Vagina (tissue), 2 donors: ENCODE results near the gene CALN1. TPM values are rescaled to one million over a fixed set of nuclear protein-coding genes. Genes with fewer than 3 reads are reported as not detected.

ENCODE experiments used
- DNase-seq, 2 donors: peaks; one replicate each; pipeline ENCODE4 v3.0.0-alpha.2; 2017; ENCODE audit errors: extremely low spot score in 2 of 2
- H3K27ac ChIP-seq: fragments of 200-600 bp; sonication (generic); one replicate; pipeline ENCODE4 v1.5.1; 2019
- H3K27me3 ChIP-seq: fragments of 200-600 bp; sonication (generic); one replicate; pipeline ENCODE4 v1.5.1; 2019
- H3K36me3 ChIP-seq, 2 donors: fragments of 200-600 bp; sonication (generic); one replicate each; pipeline ENCODE4 v1.5.1; 2017 to 2019
- H3K4me1 ChIP-seq: fragments of 200-600 bp; sonication (generic); one replicate; pipeline ENCODE4 v1.5.1; 2019
- H3K4me3 ChIP-seq, 2 donors: fragments of 200-600 bp; sonication (generic); 1 replicate in 1 of 2; 2 replicates in 1 of 2; pipeline ENCODE4 v1.5.1; 2016 to 2019
- H3K9me3 ChIP-seq: fragments of 200-600 bp; sonication (generic); one replicate; pipeline ENCODE4 v1.5.1; 2019
- CTCF ChIP-seq, 3 experiments: fragments of 450-650 bp in 2 of 3; fragments of 200-600 bp in 1 of 3; sonication (generic) in 1 of 3; IDR thresholded peaks; one replicate each; pipeline ENCODE4 v1.5.1; 2017 to 2019; ENCODE audit warnings: antibody characterized with exemption in 3 of 3, mild to moderate bottlenecking in 2 of 3, moderate library complexity in 2 of 3
- POLR2A ChIP-seq, 2 donors: fragments of 450-650 bp; IDR thresholded peaks; one replicate each; pipeline ENCODE4 v1.6.1; 2017; ENCODE audit warnings: antibody characterized with exemption in 2 of 2, mild to moderate bottlenecking in 2 of 2, moderate library complexity in 2 of 2
- POLR2AphosphoS5 ChIP-seq, 2 donors: sonication (generic); formaldehyde crosslinking; IDR thresholded peaks; one replicate each; pipeline ENCODE4 v1.9.0; 2017; ENCODE audit warnings: antibody characterized with exemption in 2 of 2, mild to moderate bottlenecking in 2 of 2, low read depth in 1 of 2; ENCODE audit not compliant: insufficient read depth in 1 of 2
- intact Hi-C: fragments of 100-400 bp; cut with DNase I; formaldehyde crosslinking; loops from one replicate; pipeline ENCODE4 v1.15.1; 2023
- total RNA-seq: library from RNA; depleted of rRNA; stranded (reverse); fragments of >200 nt; gene quantifications from one replicate; pipeline ENCODE4 v1.2.3, GENCODE V29; 2016

CALN1 gene
- total RNA-seq, 1 donor from 2014 or later: 6.9 TPM

GRCh38 chr7:71772779-71773178, 639.4 kb downstream of the CALN1 start:
- Histone ChIP-seq H3K9me3 (no peaks in the 10 kb centered on the region), H3K27me3 (no peaks in the 10 kb centered on the region), H3K36me3 (no peaks in the 10 kb centered on the region), H3K27ac (no peak overlapping the region), H3K4me1 (no peaks in the 10 kb centered on the region), H3K4me3 (no peak overlapping the region)
- no peak for TF ChIP-seq CTCF (IDR thresholded peaks at IDR 0.05)
- TF ChIP-seq POLR2AphosphoS5 (IDR thresholded peaks at IDR 0.05; ENCODE audit: insufficient read depth in 1 of 2, low read depth in 1 of 2): no peak
- TF ChIP-seq POLR2A (IDR thresholded peaks at IDR 0.05): no peak
- DNase-seq: peak in 1 of 2 donors; percentile 56
- intact Hi-C loops: no loop called here

DNA sequence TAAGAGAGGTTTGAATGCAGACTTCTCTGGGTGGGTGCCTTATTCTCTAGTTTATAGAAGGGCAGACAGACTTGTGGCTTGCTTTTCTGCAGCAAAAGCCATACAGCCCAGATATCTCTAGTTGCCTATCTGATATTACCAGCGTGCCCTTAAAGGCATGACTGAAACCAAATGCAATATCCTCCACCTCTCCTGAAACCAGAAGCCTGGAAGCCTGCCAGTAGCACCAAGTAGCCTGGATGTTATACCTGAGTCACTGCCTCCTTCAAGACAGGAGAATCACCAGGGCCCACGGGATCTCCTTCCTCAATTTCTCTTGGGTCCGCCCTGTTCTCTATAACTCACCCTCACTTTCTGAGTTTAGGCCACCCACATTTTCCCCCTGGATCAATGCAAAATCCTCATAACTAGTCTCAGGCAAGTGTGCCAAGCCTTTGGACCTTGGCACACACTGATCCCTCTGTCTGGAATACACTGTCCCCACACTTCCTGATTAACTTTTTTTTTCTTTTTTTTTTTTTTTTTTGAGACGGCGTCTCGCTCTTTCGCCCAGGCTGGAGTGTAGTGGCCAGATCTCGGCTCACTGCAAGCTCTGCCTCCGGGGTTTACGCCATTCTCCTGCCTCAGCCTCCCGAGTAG, 641.8 kb downstream of the CALN1 start:
- H3K4me1 ChIP-seq: no peaks in the 10 kb centered on the region
- H3K9me3 ChIP-seq: no peaks in the 10 kb centered on the region
- intact Hi-C loops: no loop called here
- H3K4me3 ChIP-seq: no peak overlapping the region
- TF ChIP-seq CTCF (IDR thresholded peaks at IDR 0.05) (no peak), POLR2A (IDR thresholded peaks at IDR 0.05) (no peak), POLR2AphosphoS5 (IDR thresholded peaks at IDR 0.05; ENCODE audit: insufficient read depth in 1 of 2, low read depth in 1 of 2) (no peak)
- peak in 1 of 2 donors; percentile 20 for DNase-seq
- no peak overlapping the region for H3K27ac ChIP-seq
- no peaks in the 10 kb centered on the region for H3K36me3 ChIP-seq
- H3K27me3 ChIP-seq: no peaks in the 10 kb centered on the region

GRCh38 chr7:71769326-71769725, 642.8 kb downstream of the CALN1 start:
- Histone ChIP-seq H3K27me3 (no peaks in the 10 kb centered on the region), H3K4me3 (no peak overlapping the region), H3K9me3 (no peaks in the 10 kb centered on the region), H3K27ac (no peak overlapping the region), H3K4me1 (no peaks in the 10 kb centered on the region), H3K36me3 (no peaks in the 10 kb centered on the region)
- intact Hi-C loops: no loop called here
- no peak for DNase-seq
- TF ChIP-seq CTCF (IDR thresholded peaks at IDR 0.05) (no peak), POLR2A (IDR thresholded peaks at IDR 0.05) (no peak), POLR2AphosphoS5 (IDR thresholded peaks at IDR 0.05; ENCODE audit: insufficient read depth in 1 of 2, low read depth in 1 of 2) (no peak)

DNA sequence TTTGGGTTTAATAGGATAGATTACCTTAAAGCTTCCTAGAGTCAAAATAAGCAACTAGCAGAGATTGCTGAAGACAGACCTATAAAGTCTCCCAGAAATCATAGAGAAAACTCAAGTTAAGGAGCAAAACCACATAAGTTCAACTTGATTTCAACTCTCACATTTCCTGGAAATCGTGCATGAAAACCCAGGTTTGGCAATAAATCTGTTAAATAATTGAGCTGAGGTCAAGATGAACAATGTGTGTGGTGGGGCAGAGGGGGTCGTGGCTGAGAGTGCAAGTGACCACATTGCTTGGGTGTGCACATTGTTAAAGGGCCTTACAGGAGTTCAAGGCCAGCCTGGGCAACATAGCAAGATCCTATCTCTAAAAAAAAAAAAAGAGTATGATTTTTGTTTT, 643.7 kb downstream of the CALN1 start:
- H3K4me3 ChIP-seq: no peak overlapping the region
- no peaks in the 10 kb centered on the region for H3K36me3 ChIP-seq
- no peaks in the 10 kb centered on the region for H3K27me3 ChIP-seq
- no peaks in the 10 kb centered on the region for H3K9me3 ChIP-seq
- intact Hi-C loops: no loop called here
- TF ChIP-seq POLR2A (IDR thresholded peaks at IDR 0.05): no peak
- no peak for TF ChIP-seq POLR2AphosphoS5 (IDR thresholded peaks at IDR 0.05; ENCODE audit: insufficient read depth in 1 of 2, low read depth in 1 of 2)
- TF ChIP-seq CTCF (IDR thresholded peaks at IDR 0.05): no peak
- H3K4me1 ChIP-seq: no peaks in the 10 kb centered on the region
- DNase-seq: no peak
- no peak overlapping the region for H3K27ac ChIP-seq

DNA sequence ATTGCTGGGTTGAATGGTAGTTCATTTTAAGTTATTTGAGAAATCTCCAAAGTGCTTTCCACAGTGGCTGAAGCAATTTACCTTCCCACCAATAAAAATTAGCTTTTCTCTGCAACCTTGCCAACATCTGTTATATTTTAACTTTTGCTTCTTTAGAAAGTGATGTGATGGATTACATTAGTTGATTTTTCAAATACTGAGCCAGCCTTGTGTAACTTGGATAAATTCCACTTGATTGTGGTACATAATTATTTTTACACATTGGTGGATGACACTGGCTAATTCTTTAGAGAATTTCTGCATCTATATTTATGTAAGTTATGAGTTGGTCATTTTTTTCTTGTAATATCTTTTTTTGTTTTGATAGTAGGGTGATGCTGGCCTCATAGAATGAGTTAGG, 646.1 kb downstream of the CALN1 start:
- no peaks in the 10 kb centered on the region for H3K4me1 ChIP-seq
- H3K27me3 ChIP-seq: no peaks in the 10 kb centered on the region
- intact Hi-C loops: no loop called here
- H3K36me3 ChIP-seq: no peaks in the 10 kb centered on the region
- DNase-seq: no peak
- H3K9me3 ChIP-seq: peaks cover 4% of the 10 kb centered on the region
- no peak overlapping the region for H3K27ac ChIP-seq
- no peak overlapping the region for H3K4me3 ChIP-seq
- TF ChIP-seq POLR2A (IDR thresholded peaks at IDR 0.05): no peak
- TF ChIP-seq POLR2AphosphoS5 (IDR thresholded peaks at IDR 0.05; ENCODE audit: insufficient read depth in 1 of 2, low read depth in 1 of 2): no peak
